GM19455 (cell line): Measurements from ENCODE around the gene SLC34A1.
A peak's percentile ranks its signal among the peaks of the same experiment; 100 is the strongest.

Source experiments
- ATAC-seq: cut with Tn5 transposase; IDR thresholded peaks from one replicate; pipeline ENCODE4 v1.9.1; 2021; ENCODE audit not compliant: unreplicated experiment

Gene SLC34A1

GRCh38 chr5:177444106-177445051, 60.1 kb downstream of the SLC34A1 start:
- ATAC-seq, result no peak

- ATAC-seq, result no peak
Measured at GRCh38 chr5:177445052-177445916, 61.0 kb downstream of the SLC34A1 start.

- ATAC-seq, result no peak
Measured at GRCh38 chr5:177445917-177446199, 61.6 kb downstream of the SLC34A1 start.

GRCh38 chr5:177446200-177447065, 62.2 kb downstream of the SLC34A1 start, which contains the start of gene PRR7:
PRR7 (plus strand) TSS chr5:177446814; CDS start chr5:177455068, 8,254 bp downstream.
- ATAC-seq, result peak; percentile 52

DNA sequence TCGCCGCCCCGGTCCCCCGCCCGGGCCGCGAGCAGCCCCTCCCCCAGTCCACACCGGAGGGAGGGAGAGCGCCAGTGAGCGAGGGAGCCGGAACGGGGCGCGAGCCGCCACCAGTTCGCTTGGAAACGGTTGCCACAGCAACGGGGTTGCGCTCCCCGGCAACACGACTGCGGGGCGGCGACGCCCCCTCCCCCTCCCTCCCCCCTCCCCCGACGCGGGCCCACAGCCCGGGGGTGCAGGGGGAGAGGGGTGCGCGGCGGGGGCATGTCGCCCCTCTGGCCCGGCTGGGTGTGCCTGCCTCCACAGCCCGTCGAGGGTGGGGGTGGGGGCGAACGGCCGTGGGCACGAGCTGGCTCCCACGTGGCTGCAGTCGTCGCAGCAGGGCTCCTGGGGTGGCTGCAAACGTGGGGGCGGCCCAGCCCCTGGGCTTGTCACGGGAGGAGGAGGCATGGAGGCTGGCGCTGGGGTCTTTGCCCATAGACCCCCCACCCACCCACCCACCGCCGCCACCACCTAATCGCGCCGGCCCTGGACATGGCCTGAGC, 62.9 kb downstream of the SLC34A1 start:
- ATAC-seq, result peak; percentile 28

- no peak for ATAC-seq
Measured at GRCh38 chr5:177447611-177448243, 63.5 kb downstream of the SLC34A1 start.
